ENCODE data around the gene SLC27A4. TPM values are rescaled to one million over a fixed set of nuclear protein-coding genes. Genes with fewer than 3 reads are reported as not detected.
"Not testable (repeated sequence)": the region's sequence is repeated elsewhere in the genome, so short reads cannot be mapped to it uniquely, and the experiment has no call there.

SLC27A4 gene
- total RNA-seq, 4 donors from 2014 or later, result 4.6 to 22.7 (median 9.5) TPM

DNA sequence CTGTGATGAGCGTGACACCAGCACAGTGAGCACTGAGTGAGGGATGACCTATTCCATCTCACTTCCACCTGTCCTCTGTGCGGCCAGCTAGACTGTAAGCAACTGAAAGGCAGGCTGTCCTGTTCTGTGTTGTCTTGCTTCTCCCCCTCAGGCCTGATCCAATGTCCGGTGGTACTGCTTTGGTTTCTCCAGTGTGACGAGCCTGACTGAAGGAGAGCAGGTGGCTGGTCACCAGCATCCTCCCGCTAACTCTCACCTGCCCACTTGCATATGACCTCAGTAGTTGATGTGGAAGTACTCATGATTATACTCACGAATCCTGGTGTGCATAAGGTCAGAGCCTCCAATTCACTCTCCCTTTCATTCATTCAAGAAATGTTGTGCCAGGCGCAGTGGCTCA is 2.4 kb upstream of the SLC27A4 start:
- Histone ChIP-seq H3K4me1 (peaks cover 0 to 12% of the 10 kb centered on the region in 2 donors), H3K27me3 (no peaks in the 10 kb centered on the region), H3K27ac (no peak overlapping the region), H3K36me3 (no peaks in the 10 kb centered on the region), H3K9me3 (no peaks in the 10 kb centered on the region), H3K4me3 (no peak overlapping the region)
- intact Hi-C loops (cut with DNase I; ENCODE audit: low total_unique reads), result no loop called here
- no peak for TF ChIP-seq POLR2A (IDR thresholded peaks at IDR 0.05)
- TF ChIP-seq, protein P1, sequence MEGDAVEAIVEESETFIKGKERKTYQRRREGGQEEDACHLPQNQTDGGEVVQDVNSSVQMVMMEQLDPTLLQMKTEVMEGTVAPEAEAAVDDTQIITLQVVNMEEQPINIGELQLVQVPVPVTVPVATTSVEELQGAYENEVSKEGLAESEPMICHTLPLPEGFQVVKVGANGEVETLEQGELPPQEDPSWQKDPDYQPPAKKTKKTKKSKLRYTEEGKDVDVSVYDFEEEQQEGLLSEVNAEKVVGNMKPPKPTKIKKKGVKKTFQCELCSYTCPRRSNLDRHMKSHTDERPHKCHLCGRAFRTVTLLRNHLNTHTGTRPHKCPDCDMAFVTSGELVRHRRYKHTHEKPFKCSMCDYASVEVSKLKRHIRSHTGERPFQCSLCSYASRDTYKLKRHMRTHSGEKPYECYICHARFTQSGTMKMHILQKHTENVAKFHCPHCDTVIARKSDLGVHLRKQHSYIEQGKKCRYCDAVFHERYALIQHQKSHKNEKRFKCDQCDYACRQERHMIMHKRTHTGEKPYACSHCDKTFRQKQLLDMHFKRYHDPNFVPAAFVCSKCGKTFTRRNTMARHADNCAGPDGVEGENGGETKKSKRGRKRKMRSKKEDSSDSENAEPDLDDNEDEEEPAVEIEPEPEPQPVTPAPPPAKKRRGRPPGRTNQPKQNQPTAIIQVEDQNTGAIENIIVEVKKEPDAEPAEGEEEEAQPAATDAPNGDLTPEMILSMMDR (IDR thresholded peaks at IDR 0.05), result no peak
- no peak for DNase-seq

DNA sequence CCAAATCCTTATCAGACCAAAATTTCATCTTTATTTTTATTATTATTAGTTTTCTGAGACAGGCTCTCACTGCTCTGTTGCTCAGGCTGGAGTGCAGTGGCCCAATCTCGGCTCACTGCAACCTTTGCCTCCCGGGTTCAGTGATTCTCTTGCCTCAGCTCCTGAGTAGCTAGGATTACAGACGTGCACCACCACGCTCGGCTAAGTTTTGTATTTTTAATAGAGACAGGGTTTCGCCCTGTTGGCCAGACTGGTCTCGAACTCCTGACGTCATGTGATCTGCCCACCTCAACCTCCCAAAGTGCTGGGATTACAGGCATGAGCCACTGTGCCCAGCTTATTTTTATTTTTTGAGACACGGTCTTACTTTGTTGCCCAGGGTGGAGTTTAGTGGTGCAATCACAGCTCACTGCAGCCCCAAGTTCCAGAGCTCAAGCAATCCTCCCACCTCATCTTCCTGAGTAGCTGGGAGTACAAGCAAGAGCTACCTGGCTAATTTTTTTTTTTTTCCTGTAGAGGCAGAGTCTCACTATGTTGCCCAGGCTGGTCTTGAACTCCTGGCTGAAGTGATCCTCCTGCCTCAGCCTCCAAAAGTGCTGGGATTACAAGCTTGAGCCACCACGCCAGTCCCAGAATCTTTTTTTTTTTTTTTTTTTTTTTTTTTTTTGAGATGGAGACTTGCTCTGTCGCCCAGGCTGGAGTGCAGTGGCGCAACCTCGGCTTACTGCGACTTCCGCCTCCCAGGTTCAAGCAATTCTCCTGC is 1.3 kb upstream of the SLC27A4 start:
- H3K27ac ChIP-seq; H3K4me3 ChIP-seq; H3K36me3 ChIP-seq; H3K27me3 ChIP-seq; DNase-seq; intact Hi-C loops (cut with DNase I; ENCODE audit: low total_unique reads); H3K9me3 ChIP-seq: not testable (repeated sequence)
- H3K4me1 ChIP-seq, result peaks cover 0 to 12% of the 10 kb centered on the region in 2 donors

DNA sequence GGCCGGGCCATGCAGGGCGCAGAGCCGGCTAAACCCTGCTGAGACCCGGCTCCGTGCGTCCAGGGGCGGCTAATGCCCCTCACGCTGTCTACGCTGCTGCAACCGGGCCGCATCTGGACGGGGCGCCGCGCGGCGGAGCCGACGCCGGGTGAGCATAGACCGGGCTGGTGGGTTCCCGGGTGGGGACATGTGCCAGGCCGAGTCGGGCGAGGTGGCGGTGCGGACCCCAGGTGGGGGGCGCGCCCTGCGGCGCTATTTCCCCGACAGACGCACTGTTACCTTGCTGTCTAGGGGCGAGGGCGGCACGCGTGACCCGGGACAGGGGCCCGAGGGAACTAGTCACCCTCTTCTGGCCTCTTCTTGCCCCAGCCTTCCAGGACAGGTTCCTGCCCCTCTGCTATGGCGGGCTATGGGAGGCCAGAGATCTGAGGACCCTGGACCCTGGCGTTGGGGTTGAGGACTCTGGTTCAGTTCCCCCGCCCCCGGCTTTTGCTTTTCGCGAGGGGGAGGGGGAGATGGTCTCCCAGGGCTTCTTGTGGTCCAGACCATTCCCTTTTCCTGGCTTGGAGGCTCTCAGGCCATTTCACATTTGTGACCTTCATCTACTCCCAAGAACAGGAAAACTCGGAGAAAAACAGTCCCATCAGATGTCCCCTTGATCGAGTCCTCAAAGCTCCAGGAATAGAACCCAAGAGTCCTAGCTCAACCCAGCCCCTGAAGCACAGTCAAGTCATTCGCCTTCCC is 536 bp downstream of the SLC27A4 start:
- Histone ChIP-seq H3K4me3 (peak overlapping the region; percentile 69 to 88), H3K9me3 (no peaks in the 10 kb centered on the region), H3K27ac (peak overlapping the region; percentile 71 to 79), H3K27me3 (no peaks in the 10 kb centered on the region), H3K36me3 (no peaks in the 10 kb centered on the region), H3K4me1 (peaks cover 0 to 12% of the 10 kb centered on the region in 2 donors)
- intact Hi-C loops (cut with DNase I; ENCODE audit: low total_unique reads), result no loop called here
- TF ChIP-seq, protein P1 (IDR thresholded peaks at IDR 0.05), result no peak
- TF ChIP-seq POLR2A (IDR thresholded peaks at IDR 0.05), result no peak
- DNase-seq, result no peak

DNA sequence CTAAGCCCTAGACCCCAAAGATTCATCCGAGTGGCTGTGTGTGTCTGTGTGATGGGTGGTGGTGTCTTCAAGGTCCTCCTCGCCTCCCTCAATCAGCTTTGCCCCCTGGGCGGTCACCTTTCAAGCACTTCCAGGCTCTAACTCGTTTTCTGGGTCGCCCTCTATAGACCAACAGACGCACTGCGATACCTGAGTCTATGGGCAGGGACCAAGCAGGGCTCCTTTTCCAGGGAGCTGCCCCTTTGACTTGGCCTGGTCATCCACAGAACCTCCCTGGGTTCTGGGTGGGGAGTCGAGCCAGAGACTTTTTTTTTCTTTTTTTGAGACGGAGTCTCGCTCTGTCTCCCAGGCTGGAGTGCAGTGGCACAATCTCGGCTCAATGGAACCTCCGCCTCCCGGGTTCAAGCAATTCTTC is 1.1 kb downstream of the SLC27A4 start:
- Histone ChIP-seq H3K36me3 (no peaks in the 10 kb centered on the region), H3K4me1 (peaks cover 0 to 12% of the 10 kb centered on the region in 2 donors), H3K9me3 (no peaks in the 10 kb centered on the region), H3K27me3 (no peaks in the 10 kb centered on the region), H3K27ac (peak overlapping the region in 1 of 2 donors; percentile 71), H3K4me3 (peak overlapping the region; percentile 69 to 88)
- intact Hi-C loops (cut with DNase I; ENCODE audit: low total_unique reads), result no loop called here
- TF ChIP-seq POLR2A (IDR thresholded peaks at IDR 0.05), result no peak
- TF ChIP-seq, protein P1 (IDR thresholded peaks at IDR 0.05), result peak; percentile 25 to 58 (median 51)
- peak; percentile 46 to 54 for DNase-seq

DNA sequence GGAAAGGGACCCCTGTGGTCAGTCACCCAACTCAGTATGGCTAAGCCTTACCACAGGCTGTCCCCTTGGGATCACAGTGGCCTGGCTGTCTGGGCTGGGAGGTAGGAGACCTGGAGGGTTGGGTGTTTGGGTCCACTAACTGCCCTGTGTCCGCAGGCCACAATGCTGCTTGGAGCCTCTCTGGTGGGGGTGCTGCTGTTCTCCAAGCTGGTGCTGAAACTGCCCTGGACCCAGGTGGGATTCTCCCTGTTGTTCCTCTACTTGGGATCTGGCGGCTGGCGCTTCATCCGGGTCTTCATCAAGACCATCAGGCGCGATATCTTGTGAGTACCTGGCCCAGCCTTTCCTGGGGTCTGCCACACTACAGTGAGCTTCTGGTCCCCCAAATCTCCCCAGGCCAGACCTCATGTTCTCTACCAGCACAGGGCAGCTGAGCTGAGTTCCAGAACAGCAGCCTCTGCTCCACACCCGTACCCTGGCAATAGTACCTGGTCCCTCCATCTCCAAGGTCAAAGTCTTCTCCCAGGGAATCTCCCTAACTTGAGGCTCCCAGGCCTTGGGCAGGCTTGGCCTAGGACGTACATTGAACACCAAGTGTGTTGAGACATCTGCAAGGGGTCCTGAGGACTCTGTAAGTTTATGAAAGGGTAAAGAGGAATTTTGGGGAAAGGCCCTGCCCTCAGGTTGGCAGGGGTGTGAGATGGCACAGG is 2.8 kb downstream of the SLC27A4 start:
- no peak for TF ChIP-seq POLR2A (IDR thresholded peaks at IDR 0.05)
- TF ChIP-seq, protein P1 (IDR thresholded peaks at IDR 0.05), result no peak
- no peak for DNase-seq

More for the DNA sequence above, 2.8 kb downstream of the SLC27A4 start:
- Histone ChIP-seq H3K4me1 (peaks cover 0 to 12% of the 10 kb centered on the region in 2 donors), H3K27ac (no peak overlapping the region), H3K4me3 (no peak overlapping the region), H3K9me3 (no peaks in the 10 kb centered on the region), H3K27me3 (no peaks in the 10 kb centered on the region), H3K36me3 (no peaks in the 10 kb centered on the region)
- intact Hi-C loops (cut with DNase I; ENCODE audit: low total_unique reads), result no loop called here

Measured in uterus (tissue), 4 donors.